K562 (cell line): ENCODE measurements around the gene SCAMP5. TPM values are rescaled to one million over a fixed set of nuclear protein-coding genes. Genes with fewer than 3 reads are reported as not detected.

Source experiments
- ATF7 ChIP-seq: fragments of 450-650 bp; IDR thresholded peaks from 2 replicates; pipeline ENCODE4 v1.7.1; 2014; ENCODE audit warnings: mild to moderate bottlenecking, moderate library complexity
- CBFA2T2 ChIP-seq: fragments of 450-650 bp; conservative IDR thresholded peaks from 2 replicates; pipeline ENCODE4 v1.6.1; 2017; ENCODE audit warnings: mild to moderate bottlenecking
- CBFA2T3 ChIP-seq: fragments of 450-650 bp; IDR thresholded peaks from 2 replicates; pipeline ENCODE4 v1.6.1; 2017
- CBX3 ChIP-seq, 2 experiments: IDR thresholded peaks; 1 replicate in 1 of 2; 2 replicates in 1 of 2; pipeline ENCODE4 v1.6.1; 2012; ENCODE audit warnings: inconsistent platforms in 2 of 2, low read length in 2 of 2, borderline replicate concordance in 1 of 2, control low read depth in 1 of 2
- CHD1 ChIP-seq: fragments of 200-600 bp; sonication (generic); IDR thresholded peaks from one replicate; pipeline ENCODE4 v1.6.1; 2012; ENCODE audit warnings: mild to moderate bottlenecking, moderate library complexity, low read length, inconsistent platforms
- DDX20 ChIP-seq: fragments of 450-650 bp; IDR thresholded peaks from 2 replicates; pipeline ENCODE4 v1.6.1; 2016; ENCODE audit warnings: missing genetic modification characterization, low read depth, mild to moderate bottlenecking, missing compliant biosample characterization, moderate library complexity
- E2F6 ChIP-seq, 2 experiments: IDR thresholded peaks; 2 replicates each; pipeline ENCODE4 v1.6.1; 2011; ENCODE audit warnings: borderline replicate concordance in 1 of 2, control low read depth in 1 of 2, low read depth in 1 of 2, low read length in 1 of 2, mild to moderate bottlenecking in 1 of 2, mixed read lengths in 1 of 2, moderate library complexity in 1 of 2; ENCODE audit not compliant: insufficient read depth in 1 of 2, insufficient read length in 1 of 2, poor library complexity in 1 of 2, severe bottlenecking in 1 of 2; ENCODE audit errors: extremely low read depth in 1 of 2
- ELK3 ChIP-seq: fragments of 450-650 bp; formaldehyde crosslinking; IDR thresholded peaks from 2 replicates; pipeline ENCODE4 v1.4.0; 2020; ENCODE audit warnings: mild to moderate bottlenecking
- MECOM ChIP-seq: fragments of 250-450 bp; sonication (Bioruptor Pico); IDR thresholded peaks from 2 replicates; pipeline ENCODE4 v1.8.0; 2022; ENCODE audit warnings: inconsistent platforms
- PHB2 ChIP-seq: fragments of 450-650 bp; IDR thresholded peaks from 2 replicates; pipeline ENCODE4 v1.6.1; 2017; ENCODE audit warnings: low read depth
- RAD51 ChIP-seq: fragments of 450-650 bp; IDR thresholded peaks from 2 replicates; pipeline ENCODE4 v1.7.1; 2016; ENCODE audit warnings: low read depth, mild to moderate bottlenecking, borderline replicate concordance
- RBM14 ChIP-seq: fragments of 200-400 bp; formaldehyde crosslinking; IDR thresholded peaks from 2 replicates; pipeline ENCODE4 v1.6.1; 2018; ENCODE audit warnings: low read depth, mild to moderate bottlenecking, low read length, moderate library complexity, borderline replicate concordance; ENCODE audit not compliant: insufficient read depth
- SAFB ChIP-seq: fragments of 200-400 bp; formaldehyde crosslinking; IDR thresholded peaks from 2 replicates; pipeline ENCODE4 v1.6.1; 2017; ENCODE audit warnings: low read depth, low read length, borderline replicate concordance
- SRSF9 ChIP-seq: fragments of 200-400 bp; formaldehyde crosslinking; IDR thresholded peaks from 2 replicates; pipeline ENCODE4 v1.6.1; 2017; ENCODE audit warnings: low read depth, low read length, borderline replicate concordance
- STAT5B ChIP-seq: fragments of 250-450 bp; sonication (Bioruptor Pico); IDR thresholded peaks from 2 replicates; pipeline ENCODE4 v1.8.0; 2021; ENCODE audit warnings: mild to moderate bottlenecking, inconsistent platforms
- VEZF1 ChIP-seq: fragments of 200-800 bp; sonication (Bioruptor generic); IDR thresholded peaks from 2 replicates; pipeline ENCODE4 v1.6.1; 2017; ENCODE audit warnings: missing genetic modification characterization, missing compliant biosample characterization
- ZC3H4 ChIP-seq: sonication (generic); formaldehyde crosslinking; IDR thresholded peaks from 2 replicates; pipeline ENCODE4 v1.9.0; 2021; ENCODE audit warnings: missing genetic modification reagents, borderline replicate concordance
- ZNF134 ChIP-seq: fragments of 250-450 bp; sonication (Bioruptor Pico); conservative IDR thresholded peaks from 2 replicates; pipeline ENCODE4 v1.4.0; 2020
- polyA plus RNA-seq, 8 experiments: library from polyadenylated mRNA; depleted of rRNA in 4 of 8; stranded (reverse) in 5 of 8; unstranded in 3 of 8; fragments of >200 nt; fragmentation: Nextera tagmentation in 2 of 8; fragmentation: Illumina TruSeq in 1 of 8; extraction: Ambion mirVana in 2 of 8; extraction: Trizol in 1 of 8; gene quantifications; 2 replicates each; pipeline versions ENCODE4 v1.2.1 to v1.2.3, GENCODE V29; 2011 to 2014; ENCODE audit warnings: inconsistent platforms in 1 of 8, missing spikeins in 1 of 8
- total RNA-seq, 7 experiments: library from RNA; depleted of rRNA in 6 of 7; stranded (reverse); fragments of >200 nt in 6 of 7; fragmentation: Illumina TruSeq in 2 of 7; extraction: Trizol in 2 of 7; gene quantifications; 2 replicates each; pipeline versions ENCODE4 v1.2.1 to v1.2.3, GENCODE V29; 2011 to 2021; ENCODE audit warnings: low replicate concordance in 1 of 7
- TF ChIP-seq, protein P1 (sequence below): IDR thresholded peaks from 3 replicates; pipeline ENCODE4 v1.6.1; 2011; ENCODE audit warnings: borderline replicate concordance, mild to moderate bottlenecking; ENCODE audit not compliant: insufficient read length, insufficient read depth
- TF ChIP-seq, protein P2 (sequence below): fragments of 250-450 bp; sonication (Bioruptor Pico); IDR thresholded peaks from 2 replicates; pipeline ENCODE4 v1.4.0; 2020; ENCODE audit warnings: mild to moderate bottlenecking, moderate library complexity, borderline replicate concordance

The SCAMP5 gene
- total and polyA plus RNA-seq, 9 of the 15 experiments (the other 6 are each of a cell fraction or from before 2014, with no cell fraction given) = 0.09 to 0.29 (median 0.19) TPM; not detected in 5

- TF ChIP-seq E2F6 (IDR thresholded peaks at IDR 0.05; ENCODE audit: borderline replicate concordance in 1 of 2, extremely low read depth in 1 of 2, insufficient read depth in 1 of 2, insufficient read length in 1 of 2, low read depth in 1 of 2, low read length in 1 of 2, poor library complexity in 1 of 2, severe bottlenecking in 1 of 2) = no peak
- no peak for TF ChIP-seq ZC3H4 (CRISPR knock-in tag)
- TF ChIP-seq, protein P1, sequence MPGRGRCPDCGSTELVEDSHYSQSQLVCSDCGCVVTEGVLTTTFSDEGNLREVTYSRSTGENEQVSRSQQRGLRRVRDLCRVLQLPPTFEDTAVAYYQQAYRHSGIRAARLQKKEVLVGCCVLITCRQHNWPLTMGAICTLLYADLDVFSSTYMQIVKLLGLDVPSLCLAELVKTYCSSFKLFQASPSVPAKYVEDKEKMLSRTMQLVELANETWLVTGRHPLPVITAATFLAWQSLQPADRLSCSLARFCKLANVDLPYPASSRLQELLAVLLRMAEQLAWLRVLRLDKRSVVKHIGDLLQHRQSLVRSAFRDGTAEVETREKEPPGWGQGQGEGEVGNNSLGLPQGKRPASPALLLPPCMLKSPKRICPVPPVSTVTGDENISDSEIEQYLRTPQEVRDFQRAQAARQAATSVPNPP = no peak
- TF ChIP-seq MECOM = peak; percentile 90
- peak; percentile 94 for TF ChIP-seq ATF7
- TF ChIP-seq SRSF9 = no peak
- no peak for TF ChIP-seq ELK3 (CRISPR knock-in tag)
- TF ChIP-seq CHD1 = no peak
- TF ChIP-seq RAD51 = peak; percentile 60
- TF ChIP-seq STAT5B (CRISPR knock-in tag) = no peak
- peak; percentile 100 for TF ChIP-seq PHB2
- peak; percentile 100 for TF ChIP-seq CBFA2T2
- TF ChIP-seq, protein P2, sequence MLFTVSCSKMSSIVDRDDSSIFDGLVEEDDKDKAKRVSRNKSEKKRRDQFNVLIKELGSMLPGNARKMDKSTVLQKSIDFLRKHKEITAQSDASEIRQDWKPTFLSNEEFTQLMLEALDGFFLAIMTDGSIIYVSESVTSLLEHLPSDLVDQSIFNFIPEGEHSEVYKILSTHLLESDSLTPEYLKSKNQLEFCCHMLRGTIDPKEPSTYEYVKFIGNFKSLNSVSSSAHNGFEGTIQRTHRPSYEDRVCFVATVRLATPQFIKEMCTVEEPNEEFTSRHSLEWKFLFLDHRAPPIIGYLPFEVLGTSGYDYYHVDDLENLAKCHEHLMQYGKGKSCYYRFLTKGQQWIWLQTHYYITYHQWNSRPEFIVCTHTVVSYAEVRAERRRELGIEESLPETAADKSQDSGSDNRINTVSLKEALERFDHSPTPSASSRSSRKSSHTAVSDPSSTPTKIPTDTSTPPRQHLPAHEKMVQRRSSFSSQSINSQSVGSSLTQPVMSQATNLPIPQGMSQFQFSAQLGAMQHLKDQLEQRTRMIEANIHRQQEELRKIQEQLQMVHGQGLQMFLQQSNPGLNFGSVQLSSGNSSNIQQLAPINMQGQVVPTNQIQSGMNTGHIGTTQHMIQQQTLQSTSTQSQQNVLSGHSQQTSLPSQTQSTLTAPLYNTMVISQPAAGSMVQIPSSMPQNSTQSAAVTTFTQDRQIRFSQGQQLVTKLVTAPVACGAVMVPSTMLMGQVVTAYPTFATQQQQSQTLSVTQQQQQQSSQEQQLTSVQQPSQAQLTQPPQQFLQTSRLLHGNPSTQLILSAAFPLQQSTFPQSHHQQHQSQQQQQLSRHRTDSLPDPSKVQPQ (CRISPR knock-in tag) = peak; percentile 87; the same call in 1 of the 2 replicates
- TF ChIP-seq VEZF1 = peak; percentile 100
- no peak for TF ChIP-seq SAFB
- TF ChIP-seq RBM14 = no peak
- TF ChIP-seq CBFA2T3 = peak; percentile 100
- no peak for TF ChIP-seq DDX20 (tag)
- TF ChIP-seq CBX3 (IDR thresholded peaks at IDR 0.05; ENCODE audit: borderline replicate concordance in 1 of 2, low read length in 2 of 2) = peak in 1 of 2 experiments; percentile 53; a peak in 1 of 3 replicates
- TF ChIP-seq ZNF134 (CRISPR knock-in tag) = peak; percentile 76; the same call in 1 of the 2 replicates
Observed at GRCh38 chr15:75065851-75066509, 70.6 kb downstream of the SCAMP5 start (continued).
